ENCODE results near the gene APBA3. TPM values are rescaled to one million over a fixed set of nuclear protein-coding genes. Genes with fewer than 3 reads are reported as not detected.
A peak's percentile ranks its signal among the peaks of the same experiment; 100 is the strongest.

APBA3 gene
- polyA plus RNA-seq, 4 donors = 13.1 to 20.8 (median 16.5) TPM

GRCh38 chr19:3725640-3726310 is 35.7 kb downstream of the APBA3 start:
- Histone ChIP-seq H3K27me3 (ENCODE audit: control insufficient read depth in 3 of 3, insufficient read depth in 3 of 3, low read length in 3 of 3) (peaks cover 0 to 5% (median 3%) of the 10 kb centered on the region in 3 donors), H3K4me3 (ENCODE audit: low read depth in 1 of 3, low read length in 3 of 3) (no peak overlapping the region), H3K4me1 (ENCODE audit: control insufficient read depth in 3 of 3, insufficient read depth in 2 of 3, low read depth in 1 of 3, low read length in 2 of 3) (peaks cover 0 to 14% (median 0%) of the 10 kb centered on the region in 3 donors), H3K27ac (ENCODE audit: low read depth in 1 of 3, low read length in 2 of 3) (peak overlapping the region in 2 of 3 donors; percentile 76 to 77), H3K9me3 (ENCODE audit: control insufficient read depth in 2 of 2, insufficient read depth in 1 of 2, low read depth in 1 of 2, low read length in 1 of 2) (peaks cover 0 to 8% of the 10 kb centered on the region in 2 donors), H3K36me3 (ENCODE audit: control insufficient read depth in 3 of 3, insufficient read depth in 2 of 3, low read depth in 1 of 3, low read length in 3 of 3) (peaks cover 0 to 36% (median 2%) of the 10 kb centered on the region in 3 donors)
- FAIRE-seq (no peak), DNase-seq (peak; percentile 74 to 98)
- WGBS, 3 donors = 15 to 22% (median 22%) methylated on average over 13 to 14 of the region's 14 CpGs

- H3K27ac ChIP-seq (ENCODE audit: low read depth in 1 of 3, low read length in 2 of 3) = peak overlapping the region in 1 of 3 donors; percentile 12
- H3K9me3 ChIP-seq (ENCODE audit: control insufficient read depth in 2 of 2, insufficient read depth in 1 of 2, low read depth in 1 of 2, low read length in 1 of 2) = peaks cover 0 to 8% of the 10 kb centered on the region in 2 donors
- 47 to 59% (median 48%) methylated on average over 3 of the region's 3 CpGs for WGBS, 3 donors
- no peak for FAIRE-seq
- H3K4me1 ChIP-seq (ENCODE audit: control insufficient read depth in 3 of 3, insufficient read depth in 2 of 3, low read depth in 1 of 3, low read length in 2 of 3) = peaks cover 0 to 17% (median 0%) of the 10 kb centered on the region in 3 donors
- H3K4me3 ChIP-seq (ENCODE audit: low read depth in 1 of 3, low read length in 3 of 3) = no peak overlapping the region
- peaks cover 0 to 31% (median 2%) of the 10 kb centered on the region in 3 donors for H3K36me3 ChIP-seq (ENCODE audit: control insufficient read depth in 3 of 3, insufficient read depth in 2 of 3, low read depth in 1 of 3, low read length in 3 of 3)
- no peak for DNase-seq
- peaks cover 0 to 5% (median 3%) of the 10 kb centered on the region in 3 donors for H3K27me3 ChIP-seq (ENCODE audit: control insufficient read depth in 3 of 3, insufficient read depth in 3 of 3, low read length in 3 of 3)
Measured at GRCh38 chr19:3725121-3725520, 36.4 kb downstream of the APBA3 start.

- no peak for DNase-seq
- peaks cover 0 to 20% (median 0%) of the 10 kb centered on the region in 3 donors for H3K36me3 ChIP-seq (ENCODE audit: control insufficient read depth in 3 of 3, insufficient read depth in 2 of 3, low read depth in 1 of 3, low read length in 3 of 3)
- H3K9me3 ChIP-seq (ENCODE audit: control insufficient read depth in 2 of 2, insufficient read depth in 1 of 2, low read depth in 1 of 2, low read length in 1 of 2) = peaks cover 0 to 5% of the 10 kb centered on the region in 2 donors
- H3K27me3 ChIP-seq (ENCODE audit: control insufficient read depth in 3 of 3, insufficient read depth in 3 of 3, low read length in 3 of 3) = peaks cover 0 to 5% (median 3%) of the 10 kb centered on the region in 3 donors
- 43 to 69% (median 45%) methylated on average over 5 to 8 of the region's 8 CpGs for WGBS, 3 donors
- H3K4me1 ChIP-seq (ENCODE audit: control insufficient read depth in 3 of 3, insufficient read depth in 2 of 3, low read depth in 1 of 3, low read length in 2 of 3) = peaks cover 0 to 22% (median 0%) of the 10 kb centered on the region in 3 donors
- H3K27ac ChIP-seq (ENCODE audit: low read depth in 1 of 3, low read length in 2 of 3) = no peak overlapping the region
- H3K4me3 ChIP-seq (ENCODE audit: low read depth in 1 of 3, low read length in 3 of 3) = peak overlapping the region in 1 of 3 donors; percentile 20
- no peak for FAIRE-seq
Measured at GRCh38 chr19:3723883-3724282, 37.6 kb downstream of the APBA3 start.

GRCh38 chr19:3723110-3723488 is 38.4 kb downstream of the APBA3 start:
- H3K9me3 ChIP-seq (ENCODE audit: control insufficient read depth in 2 of 2, insufficient read depth in 1 of 2, low read depth in 1 of 2, low read length in 1 of 2) = no peaks in the 10 kb centered on the region
- H3K36me3 ChIP-seq (ENCODE audit: control insufficient read depth in 3 of 3, insufficient read depth in 2 of 3, low read depth in 1 of 3, low read length in 3 of 3) = peaks cover 0 to 13% (median 0%) of the 10 kb centered on the region in 3 donors
- peak overlapping the region in 2 of 3 donors; percentile 6 to 57 for H3K27ac ChIP-seq (ENCODE audit: low read depth in 1 of 3, low read length in 2 of 3)
- FAIRE-seq (no peak), DNase-seq (no peak)
- H3K4me3 ChIP-seq (ENCODE audit: low read depth in 1 of 3, low read length in 3 of 3) = peak overlapping the region in 2 of 3 donors; percentile 66 to 74
- peaks cover 0 to 25% (median 0%) of the 10 kb centered on the region in 3 donors for H3K4me1 ChIP-seq (ENCODE audit: control insufficient read depth in 3 of 3, insufficient read depth in 2 of 3, low read depth in 1 of 3, low read length in 2 of 3)
- peaks cover 0 to 5% (median 3%) of the 10 kb centered on the region in 3 donors for H3K27me3 ChIP-seq (ENCODE audit: control insufficient read depth in 3 of 3, insufficient read depth in 3 of 3, low read length in 3 of 3)
- WGBS, 3 donors = 78 to 88% (median 87%) methylated on average over 5 of the region's 5 CpGs

GRCh38 chr19:3722443-3723109 is 38.9 kb downstream of the APBA3 start:
- Histone ChIP-seq H3K36me3 (ENCODE audit: control insufficient read depth in 3 of 3, insufficient read depth in 2 of 3, low read depth in 1 of 3, low read length in 3 of 3) (peaks cover 0 to 12% (median 0%) of the 10 kb centered on the region in 3 donors), H3K4me3 (ENCODE audit: low read depth in 1 of 3, low read length in 3 of 3) (peak overlapping the region; percentile 56 to 74 (median 66)), H3K27ac (ENCODE audit: low read depth in 1 of 3, low read length in 2 of 3) (peak overlapping the region; percentile 74 to 86 (median 85)), H3K27me3 (ENCODE audit: control insufficient read depth in 3 of 3, insufficient read depth in 3 of 3, low read length in 3 of 3) (peaks cover 0 to 5% (median 3%) of the 10 kb centered on the region in 3 donors), H3K9me3 (ENCODE audit: control insufficient read depth in 2 of 2, insufficient read depth in 1 of 2, low read depth in 1 of 2, low read length in 1 of 2) (no peaks in the 10 kb centered on the region), H3K4me1 (ENCODE audit: control insufficient read depth in 3 of 3, insufficient read depth in 2 of 3, low read depth in 1 of 3, low read length in 2 of 3) (peaks cover 0 to 25% (median 0%) of the 10 kb centered on the region in 3 donors)
- WGBS, 3 donors = 4 to 5% (median 5%) methylated on average over 21 to 30 of the region's 30 CpGs
- DNase-seq (peak; percentile 80 to 92), FAIRE-seq (no peak)

- peaks cover 0 to 25% (median 0%) of the 10 kb centered on the region in 3 donors for H3K4me1 ChIP-seq (ENCODE audit: control insufficient read depth in 3 of 3, insufficient read depth in 2 of 3, low read depth in 1 of 3, low read length in 2 of 3)
- DNase-seq = no peak
Measured at GRCh38 chr19:3721887-3722442, 39.5 kb downstream of the APBA3 start.

GRCh38 chr19:3721131-3721886 is 40.2 kb downstream of the APBA3 start:
- FAIRE-seq (no peak), DNase-seq (peak; percentile 97 to 98)
- H3K9me3 ChIP-seq (ENCODE audit: control insufficient read depth in 2 of 2, insufficient read depth in 1 of 2, low read depth in 1 of 2, low read length in 1 of 2) = no peaks in the 10 kb centered on the region
- peak overlapping the region; percentile 56 to 74 (median 66) for H3K4me3 ChIP-seq (ENCODE audit: low read depth in 1 of 3, low read length in 3 of 3)
- peaks cover 0 to 25% (median 0%) of the 10 kb centered on the region in 3 donors for H3K4me1 ChIP-seq (ENCODE audit: control insufficient read depth in 3 of 3, insufficient read depth in 2 of 3, low read depth in 1 of 3, low read length in 2 of 3)
- H3K27me3 ChIP-seq (ENCODE audit: control insufficient read depth in 3 of 3, insufficient read depth in 3 of 3, low read length in 3 of 3) = peaks cover 0 to 5% (median 3%) of the 10 kb centered on the region in 3 donors
- peaks cover 0 to 14% (median 0%) of the 10 kb centered on the region in 3 donors for H3K36me3 ChIP-seq (ENCODE audit: control insufficient read depth in 3 of 3, insufficient read depth in 2 of 3, low read depth in 1 of 3, low read length in 3 of 3)
- peak overlapping the region; percentile 86 to 95 (median 92) for H3K27ac ChIP-seq (ENCODE audit: low read depth in 1 of 3, low read length in 2 of 3)
- WGBS, 3 donors = 2 to 15% (median 7%) methylated on average over 43 to 46 of the region's 46 CpGs

More at GRCh38 chr19:3721887-3722442, 39.5 kb downstream of the APBA3 start:
- Histone ChIP-seq H3K27ac (ENCODE audit: low read depth in 1 of 3, low read length in 2 of 3) (peak overlapping the region; percentile 74 to 86 (median 85)), H3K4me3 (ENCODE audit: low read depth in 1 of 3, low read length in 3 of 3) (peak overlapping the region; percentile 56 to 74 (median 66)), H3K9me3 (ENCODE audit: control insufficient read depth in 2 of 2, insufficient read depth in 1 of 2, low read depth in 1 of 2, low read length in 1 of 2) (no peaks in the 10 kb centered on the region), H3K36me3 (ENCODE audit: control insufficient read depth in 3 of 3, insufficient read depth in 2 of 3, low read depth in 1 of 3, low read length in 3 of 3) (peaks cover 0 to 11% (median 0%) of the 10 kb centered on the region in 3 donors), H3K27me3 (ENCODE audit: control insufficient read depth in 3 of 3, insufficient read depth in 3 of 3, low read length in 3 of 3) (peaks cover 0 to 5% (median 3%) of the 10 kb centered on the region in 3 donors)
- FAIRE-seq = no peak
- WGBS, 3 donors = 1 to 4% (median 3%) methylated on average over 23 to 26 of the region's 26 CpGs
